Panc1 (cell line): Measurements from ENCODE around the gene NHS.

Experiments used
- CTCF ChIP-seq: fragments of 450-650 bp; IDR thresholded peaks from 2 replicates; pipeline ENCODE4 v1.5.1; 2017; ENCODE audit warnings: mild to moderate bottlenecking
- POLR2AphosphoS5 ChIP-seq: IDR thresholded peaks from 2 replicates; pipeline ENCODE4 v1.6.1; 2012; ENCODE audit warnings: mild to moderate bottlenecking, low read depth, low read length, moderate library complexity
- REST ChIP-seq, 2 experiments: IDR thresholded peaks; 2 replicates each; pipeline ENCODE4 v1.6.1; 2011 to 2012; ENCODE audit warnings: low read depth in 2 of 2, control low read depth in 1 of 2, low read length in 1 of 2, mild to moderate bottlenecking in 1 of 2, moderate library complexity in 1 of 2; ENCODE audit not compliant: insufficient read depth in 1 of 2
- SIN3A ChIP-seq: IDR thresholded peaks from 2 replicates; pipeline ENCODE4 v1.6.1; 2012; ENCODE audit warnings: low read depth, mild to moderate bottlenecking, low read length, moderate library complexity, borderline replicate concordance; ENCODE audit not compliant: insufficient read depth
- TCF7L2 ChIP-seq: IDR thresholded peaks from 2 replicates; pipeline ENCODE4 v1.6.1; 2011; ENCODE audit warnings: mild to moderate bottlenecking, low read depth, low read length, inconsistent platforms

GRCh38 chrX:17623750-17624149 is 248.8 kb downstream of the NHS start:
- no peak for TF ChIP-seq CTCF
- no peak for TF ChIP-seq POLR2AphosphoS5
- no peak for TF ChIP-seq SIN3A
- TF ChIP-seq REST (IDR thresholded peaks at IDR 0.05; ENCODE audit: insufficient read depth in 1 of 2, low read depth in 2 of 2, low read length in 1 of 2), result no peak
- no peak for TF ChIP-seq TCF7L2
